GM19351 (cell line): ENCODE results near the gene CLEC4F.

Experiments used
- ATAC-seq: cut with Tn5 transposase; IDR thresholded peaks from one replicate; pipeline ENCODE4 v1.9.1; 2021; ENCODE audit warnings: mild to moderate bottlenecking, moderate library complexity; ENCODE audit not compliant: unreplicated experiment

Gene CLEC4F

DNA sequence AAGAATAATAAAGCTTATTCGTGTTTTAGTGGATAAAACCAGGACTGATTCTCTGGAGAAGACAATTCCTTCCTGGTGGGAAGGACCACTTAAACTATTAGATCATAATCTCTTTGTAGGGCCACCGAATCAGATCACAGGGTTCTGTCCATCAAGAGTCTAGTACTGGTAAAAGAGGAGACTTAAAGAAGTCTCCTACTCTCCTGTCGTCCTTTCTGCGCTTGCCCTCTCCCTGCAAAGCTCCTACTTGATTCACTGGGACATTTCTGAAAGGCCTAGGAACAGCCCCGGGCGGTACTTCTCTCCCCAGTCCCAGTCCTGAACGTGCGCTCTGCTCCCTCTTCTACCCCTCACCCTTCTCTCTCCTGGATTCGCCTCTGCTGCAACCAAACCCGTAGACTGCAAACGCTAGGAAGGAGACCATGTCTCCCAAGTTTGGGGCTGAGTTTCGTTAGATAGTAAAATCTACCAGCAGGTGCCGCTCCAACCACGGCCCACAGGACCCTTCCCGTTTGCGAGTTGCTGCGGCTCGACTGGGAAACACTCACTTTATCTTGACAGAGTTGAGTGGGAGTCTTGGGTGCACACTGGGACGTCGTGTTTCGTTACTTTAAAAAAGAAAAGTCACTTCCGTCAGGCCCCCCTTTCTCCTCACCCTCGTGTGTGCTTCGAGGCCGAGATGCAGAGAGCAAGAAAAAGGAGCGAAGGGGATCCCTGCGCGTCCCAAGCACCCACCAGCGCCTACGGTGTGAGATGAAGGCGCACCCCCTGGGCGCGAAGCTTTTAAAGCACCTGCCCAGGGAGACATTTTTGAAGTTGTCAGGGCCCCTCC is 30.9 kb downstream of the CLEC4F start:
- no peak for ATAC-seq

GRCh38 chr2:70785137-70785911 is 35.1 kb downstream of the CLEC4F start:
- ATAC-seq, result no peak

DNA sequence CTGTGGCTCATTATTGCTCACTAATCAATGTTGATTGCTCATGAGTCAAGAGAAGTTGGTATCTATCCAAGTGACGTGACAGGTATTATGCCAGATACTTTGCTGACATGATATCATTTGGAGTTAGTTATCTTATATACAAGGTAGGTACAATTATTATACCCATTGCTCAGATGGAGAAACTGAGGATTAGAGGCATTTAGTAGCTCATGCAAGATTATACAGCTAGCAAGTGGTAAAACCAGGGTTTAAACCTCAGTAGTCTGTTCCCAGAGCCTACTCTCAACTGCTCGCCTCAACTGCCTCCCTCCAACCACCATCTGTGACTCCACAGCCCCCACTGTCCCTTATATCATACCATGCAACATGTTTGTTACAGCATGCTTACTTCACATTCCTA is 36.1 kb downstream of the CLEC4F start:
- no peak for ATAC-seq

- ATAC-seq, result no peak
These were observed 40.4 kb downstream of the CLEC4F start for GRCh38 chr2:70779911-70780545.

DNA sequence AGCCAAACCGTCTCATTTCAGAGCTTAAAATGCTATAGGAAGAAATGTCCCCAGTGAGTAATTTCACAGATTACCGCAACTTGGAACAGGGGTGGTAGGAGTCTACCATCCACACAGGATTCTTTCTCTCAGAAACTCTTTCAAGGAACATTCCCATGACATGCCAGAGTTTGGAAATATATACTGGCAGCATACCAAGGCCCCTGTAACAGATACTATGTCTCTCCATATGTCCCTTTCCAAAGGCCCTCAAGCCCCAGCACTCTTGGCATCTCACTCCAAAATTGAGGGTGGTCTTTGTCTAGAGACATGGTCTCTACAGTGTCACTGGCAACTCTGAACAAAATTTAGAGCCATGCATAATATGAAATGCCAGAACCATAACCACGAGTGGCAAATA is 40.9 kb downstream of the CLEC4F start:
- no peak for ATAC-seq

DNA sequence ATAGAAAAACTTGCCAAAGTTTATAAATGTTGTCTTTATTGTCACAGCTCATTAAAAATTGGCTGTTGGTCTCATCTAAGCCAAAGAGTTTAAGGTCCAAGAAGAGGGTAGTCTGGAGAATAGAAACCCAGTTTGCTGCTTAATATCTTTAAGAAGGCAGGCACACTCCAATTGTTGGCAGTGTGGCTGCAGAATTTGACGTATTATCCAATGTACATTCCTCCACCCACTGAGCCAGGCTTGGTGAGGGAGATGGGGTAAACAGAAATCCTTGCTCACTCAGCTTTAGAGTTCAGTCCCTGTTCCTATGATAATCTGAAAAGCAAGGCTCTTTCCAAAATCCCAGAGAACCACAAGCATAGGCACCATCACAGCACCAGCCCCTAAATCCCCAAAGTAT is 41.7 kb downstream of the CLEC4F start:
- ATAC-seq, result no peak

DNA sequence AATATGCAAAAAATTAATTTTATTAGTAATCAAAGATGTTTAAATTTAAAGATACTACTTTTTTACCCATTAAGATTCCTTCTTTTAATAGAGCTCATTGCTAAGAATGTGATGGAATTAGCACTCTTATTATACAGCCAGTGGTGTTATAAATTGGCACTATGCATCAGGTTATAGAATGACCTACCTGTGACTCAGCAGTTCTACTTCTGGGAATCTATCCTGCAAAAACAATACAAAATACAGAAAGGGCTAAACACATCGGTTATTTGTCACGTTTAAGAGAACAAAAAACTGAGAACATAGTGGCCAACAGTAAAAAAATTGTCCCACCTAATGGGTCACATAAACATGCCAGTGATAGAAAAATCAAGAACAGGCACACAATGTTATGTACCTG is 42.9 kb downstream of the CLEC4F start:
- ATAC-seq, result no peak

- ATAC-seq, result no peak
These were observed 44.1 kb downstream of the CLEC4F start for GRCh38 chr2:70776266-70776665.

DNA sequence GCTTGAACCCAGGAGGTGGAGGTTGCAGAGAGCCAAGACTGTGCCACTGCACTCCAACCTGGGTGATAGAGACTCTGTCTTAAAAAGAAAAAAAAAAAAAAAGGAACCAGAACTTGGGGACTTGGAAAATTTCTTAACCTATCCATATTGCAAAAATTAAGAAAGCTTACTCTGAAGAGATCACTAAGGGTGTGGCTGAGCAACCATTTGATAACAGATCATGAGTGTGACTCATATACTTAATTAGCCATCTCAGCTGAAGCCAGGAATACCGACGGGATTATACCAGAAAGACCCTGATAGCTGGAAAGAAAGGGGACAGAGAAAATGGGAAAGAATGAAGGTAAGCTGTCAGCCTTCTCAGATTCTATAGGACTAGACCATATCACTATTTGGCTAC is 45.3 kb downstream of the CLEC4F start:
- ATAC-seq, result no peak

DNA sequence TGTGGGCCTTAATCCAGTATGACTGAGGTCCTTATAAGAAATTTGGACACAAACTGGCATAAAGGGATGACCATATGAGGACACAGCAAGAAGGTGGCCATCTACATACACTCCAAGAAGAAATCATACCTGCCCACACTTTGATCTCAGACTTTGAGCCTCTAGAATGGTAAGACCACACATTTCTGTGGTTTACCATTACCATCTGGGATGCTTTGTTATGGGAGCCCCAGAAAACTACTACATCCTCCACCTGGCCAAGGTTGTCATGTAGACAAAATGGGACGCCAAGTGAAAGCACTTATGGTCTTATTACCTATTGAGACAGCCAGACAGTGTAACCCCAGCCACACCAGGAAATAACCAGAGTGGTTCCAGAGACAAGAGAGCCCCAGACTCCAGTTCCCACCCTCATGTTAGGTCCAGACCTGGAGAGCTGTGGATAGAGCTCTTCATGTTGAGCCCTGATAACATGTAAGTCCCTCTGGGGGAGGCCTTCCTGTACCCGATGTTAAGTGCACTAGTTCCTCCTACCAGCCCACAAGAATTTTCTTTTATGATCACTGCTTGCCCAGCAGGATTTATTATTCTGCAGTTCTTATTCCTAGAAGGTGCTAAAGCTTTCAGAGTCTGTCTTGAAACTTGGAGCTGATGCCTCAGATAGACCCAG is 47.8 kb downstream of the CLEC4F start:
- ATAC-seq, result no peak

DNA sequence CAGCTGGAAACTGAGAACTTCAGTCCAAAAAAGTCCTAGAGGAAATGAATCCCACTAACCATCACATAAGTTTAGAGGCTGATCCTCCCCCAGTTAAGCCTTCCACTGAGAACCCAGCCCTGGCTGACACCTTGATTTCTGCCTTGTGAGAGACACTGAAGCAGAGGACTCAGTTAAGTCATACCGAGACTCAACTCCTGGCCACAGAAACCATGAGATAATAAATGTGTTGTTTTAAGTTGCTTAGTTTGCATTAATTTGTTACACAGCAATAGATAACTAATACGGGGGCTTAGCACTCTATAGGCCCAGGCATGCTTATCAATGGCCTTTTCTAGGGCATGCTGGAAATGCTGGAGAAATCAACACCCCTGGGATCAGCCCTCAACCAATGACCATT is 49.0 kb downstream of the CLEC4F start:
- ATAC-seq, result peak; percentile 78

- no peak for ATAC-seq
These were observed 50.9 kb downstream of the CLEC4F start for GRCh38 chr2:70769450-70769849.

DNA sequence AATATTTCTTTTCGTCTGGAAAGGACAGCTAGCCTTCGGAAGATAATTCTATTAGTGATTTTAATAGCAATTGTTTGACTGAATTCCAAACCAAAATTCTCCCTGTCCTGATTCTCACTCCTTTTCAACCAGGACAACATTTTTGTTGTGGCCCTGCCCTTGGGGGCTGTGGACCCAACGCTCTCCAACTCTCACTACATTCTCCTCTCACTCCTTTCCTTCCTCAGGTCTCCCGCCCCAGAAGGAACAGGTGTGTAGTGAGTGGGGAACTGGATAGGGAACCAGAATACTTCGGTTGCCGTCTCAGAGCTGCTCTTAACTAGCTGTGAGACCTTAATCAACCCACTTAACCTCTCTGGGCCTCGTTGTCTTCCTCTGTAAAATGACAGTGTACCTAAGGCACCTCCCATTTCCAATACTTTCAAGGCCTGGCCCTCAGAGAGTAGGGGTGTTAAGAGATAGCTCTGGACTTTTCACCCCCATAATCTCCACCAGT is 51.8 kb downstream of the CLEC4F start:
- no peak for ATAC-seq

DNA sequence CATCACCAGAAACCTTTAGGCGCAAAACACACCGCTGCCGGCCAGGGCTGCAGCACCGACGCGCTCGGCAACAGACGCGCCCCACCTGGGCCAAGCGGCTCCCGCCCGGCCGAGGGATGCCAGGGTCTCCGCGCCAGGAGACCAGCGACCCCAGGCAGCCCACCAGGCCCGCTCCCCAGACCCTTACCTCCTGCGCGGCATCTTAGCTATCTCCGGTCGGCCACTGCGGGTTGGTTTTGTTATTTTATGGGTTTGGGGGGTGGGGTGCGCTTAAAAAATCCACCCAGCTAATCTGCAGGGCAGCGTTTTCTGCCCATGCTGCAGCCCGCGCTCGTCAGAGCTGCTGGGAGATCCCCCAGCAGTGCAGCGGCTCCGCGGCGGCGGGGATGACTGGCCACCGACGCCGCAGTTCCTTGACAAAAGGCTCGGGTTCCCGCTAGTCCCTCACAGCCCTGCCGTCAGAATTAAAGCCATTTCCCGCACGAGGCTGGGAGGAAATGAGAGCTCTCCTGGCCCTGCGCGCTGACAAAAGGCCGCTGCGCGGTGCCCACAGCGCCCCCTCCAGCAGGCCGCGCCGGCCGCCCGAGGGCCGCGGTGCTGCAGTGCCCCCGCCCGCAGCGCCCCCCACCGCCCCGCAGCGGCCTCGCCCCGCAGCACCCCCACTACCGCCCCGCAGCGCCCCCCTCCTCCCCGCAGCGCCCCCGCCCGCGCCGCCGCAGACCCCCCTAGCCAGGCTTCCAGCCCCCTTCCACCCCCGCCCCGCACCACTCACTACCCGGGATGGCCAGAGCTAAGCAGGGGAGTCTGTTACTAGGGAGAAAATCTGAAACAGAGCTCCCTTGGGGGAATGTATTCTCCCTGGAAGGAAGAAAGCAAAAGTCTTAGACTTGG is 52.5 kb downstream of the CLEC4F start, which contains the start of gene ADD2:
TSS of gene ADD2 (minus strand) at position 502 of the 891 bp plus-strand sequence. CDS start 61,792 bp downstream, outside the sequence.
- no peak for ATAC-seq

DNA sequence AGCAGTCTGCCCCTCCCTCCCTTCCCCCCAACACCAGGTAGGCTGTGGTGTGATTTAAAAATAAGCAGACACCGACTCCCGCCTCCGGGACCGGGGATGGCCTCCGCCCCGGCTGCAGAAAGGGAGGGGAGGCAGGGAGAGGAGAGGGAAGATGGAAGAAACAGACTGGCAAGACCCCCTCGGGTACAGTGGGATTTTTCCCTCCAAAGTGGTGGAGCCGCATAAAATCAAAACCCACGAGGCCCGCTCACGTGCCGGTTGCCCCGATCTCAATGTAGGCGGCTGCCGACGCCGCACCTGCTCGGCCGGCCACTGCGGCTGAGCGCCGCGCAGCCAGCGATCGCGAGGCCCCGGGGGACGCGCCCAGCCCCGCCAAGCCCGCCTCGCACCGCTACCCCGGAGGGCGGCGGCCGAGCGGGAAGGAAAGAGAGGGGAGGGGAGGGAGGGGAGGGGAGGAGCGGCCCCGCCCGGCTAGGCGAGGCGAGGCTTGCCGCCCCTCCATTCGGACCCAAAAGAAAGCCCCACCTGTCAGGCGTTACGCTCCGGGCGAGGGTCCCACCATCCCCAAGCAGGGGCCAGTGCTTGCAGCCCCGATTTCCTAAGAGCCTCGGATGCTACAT is 53.2 kb downstream of the CLEC4F start:
- ATAC-seq, result no peak

DNA sequence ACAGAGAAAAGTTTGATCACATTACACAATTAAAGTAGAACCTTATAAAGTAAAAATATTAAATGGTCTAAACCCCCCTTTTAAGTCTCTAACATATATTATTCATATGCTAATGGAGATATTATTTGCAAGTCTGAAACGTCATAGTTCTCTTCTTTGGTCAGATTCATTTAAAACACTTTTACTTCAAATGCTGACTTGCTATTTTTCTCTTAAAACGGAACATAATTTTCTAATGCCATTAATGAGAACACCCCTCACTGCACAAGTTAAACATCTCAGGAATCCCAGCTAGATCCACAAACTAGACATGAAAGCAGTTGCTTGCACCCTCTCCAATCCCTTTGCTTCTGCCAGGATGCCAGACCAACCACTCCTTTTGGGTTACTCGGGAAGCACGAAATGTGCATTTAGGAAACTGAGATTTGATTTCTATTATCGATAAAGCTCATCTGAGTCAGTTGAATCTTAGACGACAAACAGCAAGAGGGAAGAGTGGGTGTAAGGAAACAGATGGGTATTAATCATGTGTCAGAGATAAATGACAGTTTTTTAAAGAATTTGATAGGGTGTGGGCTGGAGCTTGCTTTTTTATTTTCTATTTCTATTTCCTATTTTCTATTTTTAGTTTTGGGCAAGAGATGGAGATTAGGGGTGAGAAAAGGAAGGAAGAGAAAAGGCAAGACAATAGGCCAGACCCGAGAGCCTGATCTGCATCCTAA is 53.9 kb downstream of the CLEC4F start:
- ATAC-seq, result no peak

GRCh38 chr2:70765507-70765906 is 54.9 kb downstream of the CLEC4F start:
- no peak for ATAC-seq

GRCh38 chr2:70759446-70759845 is 61.0 kb downstream of the CLEC4F start:
- ATAC-seq, result no peak
